ENCODE data around the gene ZNRD2. TPM values are rescaled to one million over a fixed set of nuclear protein-coding genes. Genes with fewer than 3 reads are reported as not detected.
A peak's percentile ranks its signal among the peaks of the same experiment; 100 is the strongest.

The ZNRD2 gene
- polyA plus RNA-seq, 1 donor = 32.3 TPM

DNA sequence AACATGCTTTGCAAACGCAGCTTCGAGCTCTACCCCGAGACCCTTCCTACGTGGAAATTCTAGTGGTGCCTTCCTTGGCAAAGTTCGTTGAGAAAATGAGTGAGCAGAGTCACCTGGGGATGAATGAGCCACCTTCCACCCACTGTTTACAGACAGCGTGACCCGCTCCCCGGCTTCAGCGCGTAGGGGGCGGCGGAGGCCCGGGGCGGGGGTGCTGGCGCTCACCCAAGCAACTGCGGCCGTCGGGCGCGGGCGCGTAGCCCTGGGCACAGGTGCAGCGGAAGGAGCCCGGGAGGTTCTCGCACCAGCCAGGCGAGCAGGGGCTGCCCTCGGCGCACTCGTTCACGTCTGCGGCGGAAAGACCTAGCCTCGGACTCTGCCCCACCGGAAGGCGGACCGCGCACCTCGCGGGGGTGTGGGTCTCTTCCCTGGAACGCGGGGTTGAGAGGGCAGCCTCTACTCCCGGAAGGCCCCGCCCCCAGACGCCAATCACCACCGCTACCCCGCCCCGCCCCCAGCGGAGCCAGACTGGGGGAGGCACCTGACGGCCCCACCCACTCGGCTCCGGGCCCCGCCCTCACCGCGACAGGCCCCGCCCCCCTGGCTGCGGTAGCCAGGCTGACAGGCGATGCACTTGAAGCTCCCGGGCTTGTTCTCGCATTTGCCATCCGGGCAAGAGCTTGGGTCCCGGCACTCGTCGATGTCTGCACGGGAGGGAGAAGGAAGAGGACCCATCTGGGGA is 23.9 kb upstream of the ZNRD2 start:
- H3K36me3 ChIP-seq (ENCODE audit: control insufficient read depth, insufficient read depth, low read length) = peaks cover 20% of the 10 kb centered on the region
- WGBS (ENCODE audit: insufficient coverage, low lambda C conversion rate) = no CpG with 5 or more reads among the region's 64 CpGs
- peak overlapping the region; percentile 66 for H3K27ac ChIP-seq (ENCODE audit: low read length)
- H3K4me3 ChIP-seq (ENCODE audit: low read length) = peak overlapping the region; percentile 52
- no peaks in the 10 kb centered on the region for H3K9me3 ChIP-seq (ENCODE audit: control insufficient read depth, low read depth, low read length)
- peak; percentile 87 to 96 for DNase-seq
- H3K4me1 ChIP-seq (ENCODE audit: control insufficient read depth, insufficient read depth, low read length) = peaks cover 21% of the 10 kb centered on the region
- H3K27me3 ChIP-seq (ENCODE audit: control insufficient read depth, insufficient read depth, low read length) = no peaks in the 10 kb centered on the region

DNA sequence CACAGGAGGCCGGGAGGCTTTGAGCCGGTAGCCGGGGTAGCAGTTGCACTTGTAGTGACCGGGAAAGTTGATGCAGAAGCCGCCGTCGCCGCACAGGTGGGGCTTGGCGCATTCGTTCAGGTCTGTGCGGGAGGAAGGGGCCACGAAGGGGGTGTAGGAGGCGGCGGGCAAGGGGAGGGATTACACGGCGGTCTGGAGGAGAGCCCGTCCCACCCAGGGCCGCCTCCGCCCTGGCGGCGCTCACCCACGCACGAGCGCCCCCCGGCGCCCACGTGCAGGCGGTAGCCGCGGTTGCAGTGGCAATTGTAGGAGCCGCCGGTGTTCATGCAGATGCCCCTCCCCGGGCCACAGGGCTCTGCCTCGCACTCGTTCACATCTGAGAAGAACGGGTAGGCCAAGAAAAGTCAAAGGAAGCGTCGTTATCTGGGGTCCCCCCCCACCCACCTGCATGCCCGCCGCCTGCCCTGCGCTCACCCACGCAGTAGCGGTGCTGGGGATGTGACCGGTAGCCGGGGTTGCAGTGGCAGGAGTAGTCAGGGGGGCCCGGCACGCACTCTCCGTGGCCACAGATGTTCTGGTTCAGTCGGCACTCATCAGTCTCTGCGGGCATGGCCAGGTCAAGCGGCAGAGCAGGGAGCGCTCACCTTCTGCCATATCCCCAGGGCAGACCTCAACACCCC is 22.7 kb upstream of the ZNRD2 start:
- Histone ChIP-seq H3K36me3 (ENCODE audit: control insufficient read depth, insufficient read depth, low read length) (peaks cover 21% of the 10 kb centered on the region), H3K4me1 (ENCODE audit: control insufficient read depth, insufficient read depth, low read length) (peaks cover 29% of the 10 kb centered on the region), H3K4me3 (ENCODE audit: low read length) (no peak overlapping the region), H3K27me3 (ENCODE audit: control insufficient read depth, insufficient read depth, low read length) (no peaks in the 10 kb centered on the region), H3K27ac (ENCODE audit: low read length) (no peak overlapping the region), H3K9me3 (ENCODE audit: control insufficient read depth, low read depth, low read length) (no peaks in the 10 kb centered on the region)
- WGBS (ENCODE audit: insufficient coverage, low lambda C conversion rate) = no CpG with 5 or more reads among the region's 52 CpGs
- DNase-seq = no peak

DNA sequence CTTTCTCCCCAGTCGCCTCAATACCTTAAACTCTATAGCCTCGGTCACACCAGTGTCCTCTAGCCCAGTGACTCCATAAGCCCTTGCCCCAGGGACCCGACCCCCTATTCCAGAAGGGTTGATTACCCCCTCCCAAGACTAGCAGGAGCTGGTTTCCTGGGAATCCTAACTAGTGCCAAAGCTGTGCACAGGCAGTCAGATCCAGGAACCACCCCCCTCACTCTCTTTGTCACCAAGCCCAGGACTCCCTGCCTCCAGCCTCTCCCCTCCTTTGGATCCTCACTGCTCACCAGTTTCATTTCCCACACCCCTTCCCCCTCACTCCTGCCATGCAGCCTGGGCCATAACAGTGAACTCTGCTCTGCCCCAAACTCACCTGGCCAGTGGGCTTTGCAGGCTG is 21.9 kb upstream of the ZNRD2 start:
- peaks cover 34% of the 10 kb centered on the region for H3K4me1 ChIP-seq (ENCODE audit: control insufficient read depth, insufficient read depth, low read length)
- no peaks in the 10 kb centered on the region for H3K9me3 ChIP-seq (ENCODE audit: control insufficient read depth, low read depth, low read length)
- no peak overlapping the region for H3K27ac ChIP-seq (ENCODE audit: low read length)
- no peaks in the 10 kb centered on the region for H3K27me3 ChIP-seq (ENCODE audit: control insufficient read depth, insufficient read depth, low read length)
- DNase-seq = no peak
- H3K4me3 ChIP-seq (ENCODE audit: low read length) = no peak overlapping the region
- peaks cover 15% of the 10 kb centered on the region for H3K36me3 ChIP-seq (ENCODE audit: control insufficient read depth, insufficient read depth, low read length)
- no CpG with 5 or more reads among the region's 3 CpGs for WGBS (ENCODE audit: insufficient coverage, low lambda C conversion rate)

DNA sequence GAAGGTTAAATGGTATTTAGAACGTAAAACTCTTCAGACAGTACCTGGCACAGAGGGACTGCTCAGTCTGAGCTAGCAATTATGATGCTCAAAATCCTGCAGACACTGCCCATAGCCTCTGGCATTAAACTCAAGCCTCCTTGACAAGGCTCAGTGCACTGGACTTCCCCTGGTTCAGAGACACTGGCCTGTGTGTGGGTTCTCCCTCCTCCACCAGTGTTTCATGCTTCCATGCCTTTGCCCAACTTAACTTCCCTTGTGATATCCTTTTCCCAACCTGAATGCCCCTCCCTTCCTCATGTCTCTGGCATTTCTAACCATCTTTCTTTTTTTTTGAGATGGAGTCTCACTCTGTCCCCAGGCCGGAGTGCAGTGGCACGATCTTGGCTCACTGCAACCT is 21.2 kb upstream of the ZNRD2 start:
- no peaks in the 10 kb centered on the region for H3K27me3 ChIP-seq (ENCODE audit: control insufficient read depth, insufficient read depth, low read length)
- no CpG with 5 or more reads among the region's 3 CpGs for WGBS (ENCODE audit: insufficient coverage, low lambda C conversion rate)
- H3K27ac ChIP-seq (ENCODE audit: low read length) = no peak overlapping the region
- peaks cover 37% of the 10 kb centered on the region for H3K4me1 ChIP-seq (ENCODE audit: control insufficient read depth, insufficient read depth, low read length)
- DNase-seq = no peak
- no peak overlapping the region for H3K4me3 ChIP-seq (ENCODE audit: low read length)
- H3K9me3 ChIP-seq (ENCODE audit: control insufficient read depth, low read depth, low read length) = no peaks in the 10 kb centered on the region
- peaks cover 11% of the 10 kb centered on the region for H3K36me3 ChIP-seq (ENCODE audit: control insufficient read depth, insufficient read depth, low read length)

DNA sequence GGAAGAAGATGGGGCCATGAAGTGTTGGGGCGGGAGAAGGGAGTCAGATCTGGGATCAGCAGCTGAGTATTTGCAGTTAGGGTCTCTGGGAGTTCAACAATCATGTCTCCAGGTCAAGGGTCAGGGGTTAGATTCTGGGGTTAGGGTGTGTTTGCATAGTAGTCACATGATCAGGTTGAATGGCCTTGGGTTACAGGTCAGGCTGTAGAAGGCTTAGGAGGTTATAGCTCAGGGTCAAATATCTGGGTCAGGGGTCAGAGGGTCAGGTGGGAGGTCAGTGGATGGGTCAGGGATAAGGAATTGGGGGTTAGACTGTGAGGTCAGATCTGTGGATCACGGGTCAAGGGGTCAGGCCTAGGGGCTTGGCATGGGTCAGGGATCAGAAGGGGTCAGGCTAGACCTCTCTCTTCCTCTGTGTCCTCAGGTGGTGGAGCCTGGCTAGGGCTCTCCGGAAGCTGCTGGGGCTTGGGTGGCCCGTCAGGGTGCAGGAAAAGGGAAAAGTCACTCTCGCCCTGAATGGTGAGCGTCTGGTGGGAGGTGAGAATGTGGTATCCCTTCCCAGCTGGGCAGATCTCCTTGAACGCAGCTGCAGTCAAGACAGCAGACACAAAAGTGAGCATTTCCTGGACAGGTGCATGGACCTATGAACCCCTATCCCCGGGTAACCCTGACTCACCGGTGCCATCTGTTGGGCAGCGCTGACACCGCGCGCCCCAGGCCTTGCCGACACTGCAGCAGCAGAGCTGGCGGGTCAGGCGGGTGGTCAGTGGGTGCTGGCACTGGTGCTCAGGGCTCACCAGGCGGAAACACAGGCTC is 18.5 kb upstream of the ZNRD2 start:
- Histone ChIP-seq H3K27me3 (ENCODE audit: control insufficient read depth, insufficient read depth, low read length) (no peaks in the 10 kb centered on the region), H3K4me1 (ENCODE audit: control insufficient read depth, insufficient read depth, low read length) (peaks cover 46% of the 10 kb centered on the region), H3K36me3 (ENCODE audit: control insufficient read depth, insufficient read depth, low read length) (peaks cover 8% of the 10 kb centered on the region), H3K9me3 (ENCODE audit: control insufficient read depth, low read depth, low read length) (no peaks in the 10 kb centered on the region), H3K27ac (ENCODE audit: low read length) (peak overlapping the region; percentile 64), H3K4me3 (ENCODE audit: low read length) (no peak overlapping the region)
- DNase-seq = peak; percentile 83 to 84
- no CpG with 5 or more reads among the region's 17 CpGs for WGBS (ENCODE audit: insufficient coverage, low lambda C conversion rate)

DNA sequence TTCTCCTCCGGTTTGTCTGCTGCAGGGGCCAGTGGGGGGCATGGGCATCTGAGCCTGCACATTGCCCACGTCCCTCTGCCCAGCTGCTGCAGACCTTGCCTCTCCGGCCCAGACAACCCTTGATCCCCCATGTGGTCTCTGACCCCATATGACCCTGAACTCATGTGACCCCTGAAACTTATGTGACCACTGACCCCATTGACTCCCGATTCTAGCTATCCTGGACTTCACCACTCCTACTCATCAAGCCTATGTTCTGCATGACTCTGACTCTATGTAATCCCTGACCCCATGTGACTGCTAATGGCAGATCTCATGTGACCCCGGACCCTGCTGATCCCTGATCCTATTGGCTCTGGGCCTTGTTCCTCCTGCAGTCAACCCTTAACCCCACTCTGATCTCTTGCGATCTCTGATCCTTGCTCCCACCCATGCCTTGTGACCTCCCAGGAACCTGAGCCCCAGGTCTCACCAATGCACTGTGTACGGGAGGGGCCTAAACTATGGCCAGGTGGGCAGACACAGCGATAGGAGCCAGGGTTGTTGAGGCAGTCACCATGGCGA is 17.8 kb upstream of the ZNRD2 start:
- Histone ChIP-seq H3K36me3 (ENCODE audit: control insufficient read depth, insufficient read depth, low read length) (peaks cover 8% of the 10 kb centered on the region), H3K27ac (ENCODE audit: low read length) (no peak overlapping the region), H3K4me1 (ENCODE audit: control insufficient read depth, insufficient read depth, low read length) (peaks cover 51% of the 10 kb centered on the region), H3K4me3 (ENCODE audit: low read length) (no peak overlapping the region), H3K9me3 (ENCODE audit: control insufficient read depth, low read depth, low read length) (no peaks in the 10 kb centered on the region), H3K27me3 (ENCODE audit: control insufficient read depth, insufficient read depth, low read length) (no peaks in the 10 kb centered on the region)
- 60% methylated on average over 1 of the region's 9 CpGs for WGBS (ENCODE audit: insufficient coverage, low lambda C conversion rate)
- DNase-seq = peak in 1 of 2 donors; percentile 70

GRCh38 chr11:65553301-65554001 is 16.8 kb upstream of the ZNRD2 start:
- no peak overlapping the region for H3K27ac ChIP-seq (ENCODE audit: low read length)
- H3K9me3 ChIP-seq (ENCODE audit: control insufficient read depth, low read depth, low read length) = no peaks in the 10 kb centered on the region
- no CpG with 5 or more reads among the region's 37 CpGs for WGBS (ENCODE audit: insufficient coverage, low lambda C conversion rate)
- peaks cover 8% of the 10 kb centered on the region for H3K36me3 ChIP-seq (ENCODE audit: control insufficient read depth, insufficient read depth, low read length)
- DNase-seq = peak in 1 of 2 donors; percentile 43
- no peaks in the 10 kb centered on the region for H3K27me3 ChIP-seq (ENCODE audit: control insufficient read depth, insufficient read depth, low read length)
- H3K4me1 ChIP-seq (ENCODE audit: control insufficient read depth, insufficient read depth, low read length) = peaks cover 52% of the 10 kb centered on the region
- H3K4me3 ChIP-seq (ENCODE audit: low read length) = no peak overlapping the region

GRCh38 chr11:65554057-65554818 is 16.0 kb upstream of the ZNRD2 start:
- H3K36me3 ChIP-seq (ENCODE audit: control insufficient read depth, insufficient read depth, low read length) = peaks cover 3% of the 10 kb centered on the region
- no peak overlapping the region for H3K27ac ChIP-seq (ENCODE audit: low read length)
- WGBS (ENCODE audit: insufficient coverage, low lambda C conversion rate) = no CpG with 5 or more reads among the region's 27 CpGs
- H3K27me3 ChIP-seq (ENCODE audit: control insufficient read depth, insufficient read depth, low read length) = no peaks in the 10 kb centered on the region
- DNase-seq = no peak
- peaks cover 60% of the 10 kb centered on the region for H3K4me1 ChIP-seq (ENCODE audit: control insufficient read depth, insufficient read depth, low read length)
- H3K9me3 ChIP-seq (ENCODE audit: control insufficient read depth, low read depth, low read length) = no peaks in the 10 kb centered on the region
- no peak overlapping the region for H3K4me3 ChIP-seq (ENCODE audit: low read length)

- Histone ChIP-seq H3K36me3 (ENCODE audit: control insufficient read depth, insufficient read depth, low read length) (peaks cover 3% of the 10 kb centered on the region), H3K4me1 (ENCODE audit: control insufficient read depth, insufficient read depth, low read length) (peaks cover 65% of the 10 kb centered on the region), H3K9me3 (ENCODE audit: control insufficient read depth, low read depth, low read length) (no peaks in the 10 kb centered on the region), H3K27me3 (ENCODE audit: control insufficient read depth, insufficient read depth, low read length) (no peaks in the 10 kb centered on the region), H3K27ac (ENCODE audit: low read length) (peak overlapping the region; percentile 61), H3K4me3 (ENCODE audit: low read length) (no peak overlapping the region)
- no peak for DNase-seq
- WGBS (ENCODE audit: insufficient coverage, low lambda C conversion rate) = no CpG with 5 or more reads among the region's 4 CpGs
Observed at GRCh38 chr11:65554842-65555430, 15.3 kb upstream of the ZNRD2 start.

Data from large intestine (tissue), 3 donors.